Gastrocnemius medialis (tissue), 4 donors: ENCODE measurements around the gene GRIP2. TPM values are rescaled to one million over a fixed set of nuclear protein-coding genes. Genes with fewer than 3 reads are reported as not detected.

Experiments
- ATAC-seq, 2 donors: fragments of 150-250 bp; one replicate each; pipeline ENCODE4 v1.9.1; 2016
- DNase-seq, 2 donors: peaks; one replicate each; pipeline ENCODE4 v3.0.0-alpha.2; 2019
- H3K27ac ChIP-seq, 4 donors: fragments of 200-600 bp; sonication (generic); 1 replicate in 1 of 4; 2 replicates in 3 of 4; pipeline ENCODE4 v1.5.1; 2016 to 2018; ENCODE audit warnings: mild to moderate bottlenecking in 2 of 4, moderate library complexity in 1 of 4
- H3K27me3 ChIP-seq, 3 donors: fragments of 200-600 bp; sonication (generic) in 2 of 3; 1 replicate in 1 of 3; 2 replicates in 2 of 3; pipeline versions ENCODE4 v1.5.1 to v1.6.0; 2016 to 2019; ENCODE audit warnings: mild to moderate bottlenecking in 1 of 3, moderate library complexity in 1 of 3
- H3K36me3 ChIP-seq, 2 donors: fragments of 200-600 bp; sonication (generic) in 1 of 2; one replicate each; pipeline ENCODE4 v1.5.1; 2017 to 2018
- H3K4me1 ChIP-seq, 2 donors: fragments of 200-600 bp; sonication (generic) in 1 of 2; one replicate each; pipeline ENCODE4 v1.5.1; 2016 to 2017; ENCODE audit warnings: mild to moderate bottlenecking in 2 of 2
- H3K4me3 ChIP-seq, 4 donors: fragments of 200-600 bp; sonication (generic) in 3 of 4; 1 replicate in 1 of 4; 2 replicates in 3 of 4; pipeline ENCODE4 v1.5.1; 2016 to 2019; ENCODE audit warnings: mild to moderate bottlenecking in 2 of 4
- H3K9me3 ChIP-seq, 3 donors: fragments of 200-600 bp; sonication (generic) in 2 of 3; 1 replicate in 1 of 3; 2 replicates in 2 of 3; pipeline ENCODE4 v1.5.1; 2016 to 2019
- POLR2A ChIP-seq, 2 donors: fragments of 450-650 bp; IDR thresholded peaks; one replicate each; pipeline ENCODE4 v1.6.1; 2017; ENCODE audit warnings: antibody characterized with exemption in 2 of 2, mild to moderate bottlenecking in 2 of 2, moderate library complexity in 2 of 2
- in situ Hi-C, 4 donors: fragments of 200-750 bp; cut with MboI; loops; one replicate each; pipeline versions ENCODE4 v1.15.0 to v1.8.0; 2017; ENCODE audit warnings: low sequenced_read_pairs in 4 of 4
- intact Hi-C: fragments of 100-400 bp; cut with DNase I; formaldehyde crosslinking; loops from one replicate; pipeline ENCODE4 v1.15.1; 2023; ENCODE audit warnings: low total_unique reads
- total RNA-seq, 4 donors: library from RNA; depleted of rRNA; stranded (reverse); fragments of >200 nt; gene quantifications; one replicate each; pipeline versions ENCODE4 v1.1.0 to v1.2.3, GENCODE V29; 2016
- TF ChIP-seq, protein P1 (sequence below), 5 experiments: fragments of 450-650 bp in 3 of 5; fragments of 200-600 bp in 2 of 5; sonication (generic) in 2 of 5; IDR thresholded peaks in 4 of 5; conservative IDR thresholded peaks in 1 of 5; 1 replicate in 4 of 5; 2 replicates in 1 of 5; pipeline ENCODE4 v1.5.1; 2016 to 2019; ENCODE audit warnings: antibody characterized with exemption in 5 of 5, mild to moderate bottlenecking in 3 of 5, moderate library complexity in 3 of 5

Gene GRIP2
- total RNA-seq, 4 donors from 2014 or later, result 2.8 to 12.6 (median 4.6) TPM

DNA sequence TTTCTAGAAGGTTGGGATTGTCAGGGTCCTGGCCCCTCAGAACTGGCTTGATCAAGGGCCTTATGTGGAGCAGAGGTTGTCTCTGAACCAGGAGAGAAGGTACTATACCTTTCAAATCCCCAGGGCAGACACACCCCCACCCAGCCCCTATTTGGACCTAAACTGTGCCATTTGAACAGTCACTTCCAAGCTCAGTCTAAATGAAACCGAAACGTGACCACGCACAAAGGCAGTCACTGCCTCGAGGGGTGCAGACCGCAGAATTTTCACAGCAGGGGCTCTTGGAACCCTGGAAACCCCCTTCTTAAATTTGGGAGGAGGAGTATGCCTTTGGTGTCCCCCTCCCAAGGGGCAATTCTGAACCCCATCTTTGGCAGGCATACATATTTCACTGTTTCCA lies 53.7 kb downstream of the GRIP2 start:
- no peak overlapping the region for H3K27ac ChIP-seq
- H3K36me3 ChIP-seq, result peaks cover 0 to 60% of the 10 kb centered on the region in 2 donors
- peaks cover 3 to 4% of the 10 kb centered on the region in 2 donors for H3K4me1 ChIP-seq
- H3K4me3 ChIP-seq, result no peak overlapping the region
- H3K27me3 ChIP-seq, result no peaks in the 10 kb centered on the region
- H3K9me3 ChIP-seq, result no peaks in the 10 kb centered on the region
- intact Hi-C loops, result no loop called here
- DNase-seq (no peak), ATAC-seq (no peak)
- in situ Hi-C loops, result loop anchor here in 1 of 4 donors (25.0 kb wide), 1 partner anchor 599 kb away; the partner anchor contains the start of gene WNT7A
- no peak for TF ChIP-seq POLR2A (IDR thresholded peaks at IDR 0.05)
- TF ChIP-seq, protein P1, sequence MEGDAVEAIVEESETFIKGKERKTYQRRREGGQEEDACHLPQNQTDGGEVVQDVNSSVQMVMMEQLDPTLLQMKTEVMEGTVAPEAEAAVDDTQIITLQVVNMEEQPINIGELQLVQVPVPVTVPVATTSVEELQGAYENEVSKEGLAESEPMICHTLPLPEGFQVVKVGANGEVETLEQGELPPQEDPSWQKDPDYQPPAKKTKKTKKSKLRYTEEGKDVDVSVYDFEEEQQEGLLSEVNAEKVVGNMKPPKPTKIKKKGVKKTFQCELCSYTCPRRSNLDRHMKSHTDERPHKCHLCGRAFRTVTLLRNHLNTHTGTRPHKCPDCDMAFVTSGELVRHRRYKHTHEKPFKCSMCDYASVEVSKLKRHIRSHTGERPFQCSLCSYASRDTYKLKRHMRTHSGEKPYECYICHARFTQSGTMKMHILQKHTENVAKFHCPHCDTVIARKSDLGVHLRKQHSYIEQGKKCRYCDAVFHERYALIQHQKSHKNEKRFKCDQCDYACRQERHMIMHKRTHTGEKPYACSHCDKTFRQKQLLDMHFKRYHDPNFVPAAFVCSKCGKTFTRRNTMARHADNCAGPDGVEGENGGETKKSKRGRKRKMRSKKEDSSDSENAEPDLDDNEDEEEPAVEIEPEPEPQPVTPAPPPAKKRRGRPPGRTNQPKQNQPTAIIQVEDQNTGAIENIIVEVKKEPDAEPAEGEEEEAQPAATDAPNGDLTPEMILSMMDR (IDR thresholded peaks at IDR 0.05 in 4 of 5, conservative IDR thresholded peaks at IDR 0.05 in 1 of 5), result no peak

DNA sequence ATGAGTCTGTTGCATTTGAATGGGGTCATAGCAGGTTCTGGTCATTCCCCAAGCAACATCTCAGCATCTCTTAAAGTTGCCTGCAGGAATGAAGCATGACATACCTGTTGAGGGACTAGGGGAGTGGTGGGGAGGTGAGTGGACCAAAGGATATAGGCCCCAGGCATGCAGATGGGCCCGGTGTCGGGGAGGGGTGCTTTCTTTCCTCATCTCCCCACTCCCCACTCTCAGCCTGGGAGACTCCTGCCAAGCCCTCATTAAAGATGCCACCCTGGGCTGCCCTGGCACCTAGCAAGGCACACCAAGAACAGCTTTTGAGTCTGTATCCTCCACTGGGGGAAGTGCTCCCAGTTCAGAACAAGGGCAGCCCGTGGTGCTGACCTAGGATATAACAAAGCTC lies 54.2 kb downstream of the GRIP2 start:
- DNase-seq (no peak), ATAC-seq (no peak)
- Histone ChIP-seq H3K36me3 (peaks cover 0 to 64% of the 10 kb centered on the region in 2 donors), H3K27me3 (no peaks in the 10 kb centered on the region), H3K27ac (no peak overlapping the region), H3K4me1 (peaks cover 3 to 4% of the 10 kb centered on the region in 2 donors), H3K9me3 (no peaks in the 10 kb centered on the region), H3K4me3 (no peak overlapping the region)
- in situ Hi-C loops, result loop anchor here in 1 of 4 donors (25.0 kb wide), 1 partner anchor 599 kb away; the partner anchor contains the start of gene WNT7A
- TF ChIP-seq POLR2A (IDR thresholded peaks at IDR 0.05), result no peak
- TF ChIP-seq, protein P1 (IDR thresholded peaks at IDR 0.05 in 4 of 5, conservative IDR thresholded peaks at IDR 0.05 in 1 of 5), result no peak
- intact Hi-C loops, result no loop called here

DNA sequence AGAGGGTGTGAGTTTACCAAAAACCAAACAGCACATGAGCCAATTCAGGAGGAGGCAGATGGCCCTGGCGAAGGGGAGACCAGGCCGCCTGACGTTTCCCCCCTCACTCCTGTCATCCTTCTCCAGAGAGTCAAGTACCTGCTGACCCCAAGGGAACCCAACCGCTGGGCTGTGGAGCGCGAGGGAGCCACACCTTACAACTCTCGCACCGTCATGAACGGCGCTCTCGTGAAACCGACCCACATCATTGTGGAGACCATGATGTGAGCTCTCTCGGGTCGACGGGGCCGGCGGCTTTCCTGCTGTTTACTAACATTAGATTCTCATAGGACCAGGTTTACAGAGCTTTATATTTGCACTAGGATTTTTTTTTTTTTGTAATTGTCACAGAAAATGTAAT lies 55.4 kb downstream of the GRIP2 start:
- H3K4me1 ChIP-seq, result peaks cover 3 to 4% of the 10 kb centered on the region in 2 donors
- H3K27ac ChIP-seq, result no peak overlapping the region
- H3K9me3 ChIP-seq, result no peaks in the 10 kb centered on the region
- intact Hi-C loops, result no loop called here
- in situ Hi-C loops, result loop anchor here in 1 of 4 donors (25.0 kb wide), 1 partner anchor 597 kb away; the partner anchor contains the start of gene WNT7A
- ATAC-seq (no peak), DNase-seq (no peak)
- no peak overlapping the region for H3K4me3 ChIP-seq
- no peaks in the 10 kb centered on the region for H3K27me3 ChIP-seq
- TF ChIP-seq, protein P1 (IDR thresholded peaks at IDR 0.05 in 4 of 5, conservative IDR thresholded peaks at IDR 0.05 in 1 of 5), result no peak
- no peak for TF ChIP-seq POLR2A (IDR thresholded peaks at IDR 0.05)
- H3K36me3 ChIP-seq, result peaks cover 0 to 77% of the 10 kb centered on the region in 2 donors

DNA sequence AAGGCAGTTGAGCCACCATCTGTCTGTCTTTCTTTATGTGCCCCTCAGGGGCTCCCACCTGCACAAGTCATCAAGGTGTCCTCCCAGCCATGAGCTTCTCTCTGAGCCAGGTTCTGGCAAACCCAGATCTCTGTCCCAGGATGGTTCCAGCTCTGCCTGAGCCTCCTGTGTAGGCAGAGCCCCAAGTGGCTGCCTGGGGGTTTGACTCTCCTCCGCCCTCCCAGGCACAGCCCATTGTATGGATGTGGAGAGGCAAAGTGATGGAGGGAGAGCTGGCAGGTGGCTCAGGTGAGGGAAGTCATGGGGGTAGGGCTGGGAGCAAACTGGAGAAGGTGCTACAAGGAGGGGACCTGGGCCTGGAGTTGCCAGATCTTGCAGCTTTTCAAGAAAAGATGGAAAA lies 56.9 kb downstream of the GRIP2 start:
- intact Hi-C loops (no loop called here), in situ Hi-C loops (loop anchor here in 1 of 4 donors (25.0 kb wide), 1 partner anchor 596 kb away; the partner anchor contains the start of gene WNT7A)
- TF ChIP-seq POLR2A (IDR thresholded peaks at IDR 0.05), result no peak
- TF ChIP-seq, protein P1 (IDR thresholded peaks at IDR 0.05 in 4 of 5, conservative IDR thresholded peaks at IDR 0.05 in 1 of 5), result no peak
- Histone ChIP-seq H3K36me3 (peaks cover 0 to 91% of the 10 kb centered on the region in 2 donors), H3K27ac (no peak overlapping the region), H3K4me3 (no peak overlapping the region), H3K9me3 (no peaks in the 10 kb centered on the region), H3K4me1 (peaks cover 0 to 4% of the 10 kb centered on the region in 2 donors), H3K27me3 (no peaks in the 10 kb centered on the region)
- DNase-seq (no peak), ATAC-seq (no peak)
